Muscle layer of duodenum (tissue), 2 donors: ENCODE results near the gene HIPK4.
"Not testable (repeated sequence)": the region's sequence is repeated elsewhere in the genome, so short reads cannot be mapped to it uniquely, and the experiment has no call there.

Experiments
- H3K27ac ChIP-seq: one replicate; pipeline ENCODE4 v1.7.0; 2013; ENCODE audit warnings: mild to moderate bottlenecking, low read length
- H3K27me3 ChIP-seq: one replicate; pipeline ENCODE4 v1.7.0; 2013; ENCODE audit warnings: low read depth, mild to moderate bottlenecking, control low read depth, low read length
- H3K36me3 ChIP-seq, 2 donors: one replicate each; pipeline ENCODE4 v1.7.0; 2013; ENCODE audit warnings: low read length in 2 of 2, control low read depth in 1 of 2, mild to moderate bottlenecking in 1 of 2; ENCODE audit not compliant: insufficient read depth in 2 of 2, control insufficient read depth in 1 of 2
- H3K4me1 ChIP-seq, 2 donors: one replicate each; pipeline ENCODE4 v1.7.0; 2013; ENCODE audit warnings: low read length in 2 of 2, mild to moderate bottlenecking in 2 of 2, control low read depth in 1 of 2, moderate library complexity in 1 of 2; ENCODE audit not compliant: insufficient read depth in 2 of 2, control insufficient read depth in 1 of 2
- H3K4me3 ChIP-seq, 2 donors: one replicate each; pipeline ENCODE4 v1.7.0; 2013; ENCODE audit warnings: low read length in 2 of 2, low read depth in 1 of 2, mild to moderate bottlenecking in 1 of 2
- H3K9me3 ChIP-seq, 2 donors: one replicate each; pipeline ENCODE4 v1.7.0; 2013; ENCODE audit warnings: low read length in 2 of 2, control low read depth in 1 of 2, mild to moderate bottlenecking in 1 of 2; ENCODE audit not compliant: control insufficient read depth in 1 of 2
- donor health status: healthy.

The HIPK4 gene

GRCh38 chr19:40370997-40371801, 18.8 kb downstream of the HIPK4 start:
- H3K27ac ChIP-seq = no peak overlapping the region
- H3K4me3 ChIP-seq = no peak overlapping the region
- H3K27me3 ChIP-seq = no peaks in the 10 kb centered on the region
- H3K9me3 ChIP-seq = no peaks in the 10 kb centered on the region
- peaks cover 0 to 9% of the 10 kb centered on the region in 2 donors for H3K4me1 ChIP-seq
- H3K36me3 ChIP-seq = peaks cover 30 to 82% of the 10 kb centered on the region in 2 donors

- H3K4me1 ChIP-seq = peaks cover 0 to 19% of the 10 kb centered on the region in 2 donors
- H3K36me3 ChIP-seq = peaks cover 30 to 81% of the 10 kb centered on the region in 2 donors
- H3K27ac ChIP-seq, H3K27me3 ChIP-seq, H3K9me3 ChIP-seq, H3K4me3 ChIP-seq: not testable (repeated sequence)
These were observed 19.7 kb downstream of the HIPK4 start for GRCh38 chr19:40370253-40370652.

GRCh38 chr19:40369797-40370196, 20.2 kb downstream of the HIPK4 start:
- H3K9me3 ChIP-seq = no peaks in the 10 kb centered on the region
- no peaks in the 10 kb centered on the region for H3K27me3 ChIP-seq
- H3K36me3 ChIP-seq = peaks cover 27 to 78% of the 10 kb centered on the region in 2 donors
- no peak overlapping the region for H3K4me3 ChIP-seq
- no peak overlapping the region for H3K27ac ChIP-seq
- peaks cover 0 to 23% of the 10 kb centered on the region in 2 donors for H3K4me1 ChIP-seq

GRCh38 chr19:40367577-40368434, 22.2 kb downstream of the HIPK4 start:
- no peaks in the 10 kb centered on the region for H3K27me3 ChIP-seq
- no peak overlapping the region for H3K4me3 ChIP-seq
- H3K9me3 ChIP-seq = no peaks in the 10 kb centered on the region
- H3K4me1 ChIP-seq = peaks cover 0 to 23% of the 10 kb centered on the region in 2 donors
- H3K36me3 ChIP-seq = peaks cover 17 to 58% of the 10 kb centered on the region in 2 donors
- H3K27ac ChIP-seq = no peak overlapping the region

- Histone ChIP-seq H3K4me3 (peak overlapping the region; percentile 50 to 58), H3K27ac (no peak overlapping the region), H3K36me3 (peaks cover 14 to 50% of the 10 kb centered on the region in 2 donors), H3K9me3 (no peaks in the 10 kb centered on the region), H3K4me1 (peaks cover 0 to 23% of the 10 kb centered on the region in 2 donors), H3K27me3 (no peaks in the 10 kb centered on the region)
These were observed 23.1 kb downstream of the HIPK4 start for GRCh38 chr19:40366697-40367561.

GRCh38 chr19:40365613-40366401, 24.2 kb downstream of the HIPK4 start:
- H3K4me1 ChIP-seq = peaks cover 0 to 23% of the 10 kb centered on the region in 2 donors
- H3K4me3 ChIP-seq = peak overlapping the region; percentile 50 to 58
- H3K27ac ChIP-seq = no peak overlapping the region
- peaks cover 14 to 40% of the 10 kb centered on the region in 2 donors for H3K36me3 ChIP-seq
- H3K9me3 ChIP-seq = no peaks in the 10 kb centered on the region
- no peaks in the 10 kb centered on the region for H3K27me3 ChIP-seq

GRCh38 chr19:40365010-40365409, 25.0 kb downstream of the HIPK4 start:
- Histone ChIP-seq H3K4me3 (peak overlapping the region; percentile 50 to 58), H3K9me3 (no peaks in the 10 kb centered on the region), H3K36me3 (peaks cover 13 to 35% of the 10 kb centered on the region in 2 donors), H3K4me1 (peaks cover 0 to 23% of the 10 kb centered on the region in 2 donors), H3K27ac (no peak overlapping the region), H3K27me3 (no peaks in the 10 kb centered on the region)

- Histone ChIP-seq H3K27ac (no peak overlapping the region), H3K27me3 (no peaks in the 10 kb centered on the region), H3K4me1 (peaks cover 0 to 23% of the 10 kb centered on the region in 2 donors), H3K4me3 (no peak overlapping the region), H3K36me3 (peaks cover 5 to 23% of the 10 kb centered on the region in 2 donors), H3K9me3 (no peaks in the 10 kb centered on the region)
These were observed 26.9 kb downstream of the HIPK4 start for GRCh38 chr19:40363069-40363468.

GRCh38 chr19:40362160-40362559, 27.8 kb downstream of the HIPK4 start:
- peaks cover 0 to 23% of the 10 kb centered on the region in 2 donors for H3K4me1 ChIP-seq
- H3K4me3 ChIP-seq = no peak overlapping the region
- H3K27me3 ChIP-seq = no peaks in the 10 kb centered on the region
- H3K36me3 ChIP-seq = peaks cover 0 to 14% of the 10 kb centered on the region in 2 donors
- H3K9me3 ChIP-seq = no peaks in the 10 kb centered on the region
- no peak overlapping the region for H3K27ac ChIP-seq

GRCh38 chr19:40360708-40361241, 29.2 kb downstream of the HIPK4 start:
- Histone ChIP-seq H3K9me3 (no peaks in the 10 kb centered on the region), H3K36me3 (peaks cover 0 to 6% of the 10 kb centered on the region in 2 donors), H3K27me3 (no peaks in the 10 kb centered on the region), H3K27ac (no peak overlapping the region), H3K4me3 (no peak overlapping the region), H3K4me1 (peaks cover 0 to 10% of the 10 kb centered on the region in 2 donors)
